ENCODE results near the gene PCED1B.
"Not testable (repeated sequence)": the region's sequence is repeated elsewhere in the genome, so short reads cannot be mapped to it uniquely, and the experiment has no call there.

PCED1B gene

DNA sequence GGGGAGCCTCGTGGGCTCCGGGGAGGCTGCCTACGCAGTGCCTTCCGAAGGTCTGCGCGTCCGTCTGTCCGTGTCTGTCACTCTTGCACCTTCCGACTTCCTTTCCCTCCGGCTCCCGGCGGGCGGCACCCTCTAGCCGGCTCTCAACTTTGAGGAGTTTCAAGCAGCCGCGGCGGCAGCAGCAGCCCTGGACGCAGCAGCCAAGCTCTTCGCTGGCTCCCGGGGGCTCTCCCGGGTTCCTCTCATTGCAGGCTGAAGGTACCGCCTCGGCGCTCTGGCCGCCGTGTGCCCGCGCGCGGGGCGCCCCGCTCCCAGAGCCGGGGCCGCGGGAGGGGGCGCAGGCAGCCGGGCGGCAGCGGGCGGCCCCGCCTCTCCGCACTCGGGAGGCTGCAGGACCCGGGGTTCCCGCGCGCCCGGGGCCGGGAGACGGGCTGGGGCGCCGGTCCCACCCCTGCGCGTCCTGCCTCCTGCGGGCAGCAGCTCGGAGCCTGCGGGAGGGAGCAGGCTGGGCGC is at the start of gene PCED1B, which contains the start of gene AMIGO2:
TSS of gene PCED1B (plus strand) at position 154 of the 513 bp plus-strand sequence. CDS start 155,443 bp downstream, outside the sequence.
TSS of gene AMIGO2 (minus strand) at position 492 of the 513 bp plus-strand sequence. CDS start 957 bp downstream, outside the sequence.
- no peak for DNase-seq (ENCODE audit: low read depth)

DNA sequence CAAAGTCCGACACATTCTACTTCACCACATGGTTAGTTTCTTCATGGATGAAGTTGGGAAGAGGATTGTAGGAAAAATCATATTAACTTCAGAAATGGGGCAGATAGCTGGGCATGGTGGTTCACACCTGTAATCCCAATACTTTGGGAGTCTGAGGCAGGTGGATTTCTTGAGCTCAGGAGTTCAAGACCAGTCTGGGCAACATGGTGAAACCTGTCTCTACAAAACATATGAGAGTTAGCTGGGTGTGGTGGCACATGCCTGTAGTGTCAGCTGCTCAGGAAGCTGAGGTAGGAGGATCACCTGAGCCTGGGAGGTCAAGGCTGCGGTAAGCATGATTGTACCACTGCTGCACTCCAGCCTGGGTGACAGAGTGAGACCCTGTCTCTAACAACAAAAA is 49.5 kb upstream of the PCED1B start:
- DNase-seq (ENCODE audit: low read depth): no peak

DNA sequence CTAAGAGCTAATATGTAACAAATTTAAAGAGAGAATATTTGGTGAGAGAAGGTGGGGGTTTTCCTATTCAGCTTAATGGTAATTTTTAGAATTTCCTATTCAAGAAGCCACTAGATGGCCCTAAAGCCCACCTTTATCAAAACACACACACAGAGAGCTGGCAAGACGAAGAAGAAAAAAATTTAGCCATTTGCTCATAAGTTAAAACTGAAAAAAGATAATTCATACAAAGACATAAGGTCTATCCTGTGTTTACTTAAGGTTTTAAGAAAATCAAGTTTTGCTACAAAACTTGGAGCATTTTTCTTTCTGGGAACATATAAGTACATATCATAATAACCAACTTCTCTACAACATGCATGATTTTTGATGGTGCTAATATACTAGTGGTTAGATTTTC is 46.8 kb upstream of the PCED1B start:
- no peak for DNase-seq (ENCODE audit: low read depth)

DNA sequence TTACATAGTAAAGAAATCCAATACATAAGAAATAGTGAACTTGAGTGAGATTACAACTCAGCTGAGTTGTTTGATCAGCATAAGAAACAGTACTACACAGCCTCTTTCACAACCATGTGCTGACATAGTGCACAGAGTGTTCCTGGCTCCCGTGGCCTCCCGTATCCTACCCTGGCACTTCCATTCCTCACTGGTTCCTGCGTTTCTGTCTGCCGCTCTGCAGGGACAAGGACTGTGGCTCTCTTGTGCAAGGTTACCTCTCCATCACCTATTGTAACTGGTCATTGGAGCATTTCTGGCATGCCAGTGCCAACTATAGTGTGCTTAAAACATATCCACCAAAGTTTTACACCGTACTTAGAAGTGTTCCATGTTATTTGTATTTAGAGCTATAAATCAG is 46.3 kb upstream of the PCED1B start:
- no peak for DNase-seq (ENCODE audit: low read depth)

DNA sequence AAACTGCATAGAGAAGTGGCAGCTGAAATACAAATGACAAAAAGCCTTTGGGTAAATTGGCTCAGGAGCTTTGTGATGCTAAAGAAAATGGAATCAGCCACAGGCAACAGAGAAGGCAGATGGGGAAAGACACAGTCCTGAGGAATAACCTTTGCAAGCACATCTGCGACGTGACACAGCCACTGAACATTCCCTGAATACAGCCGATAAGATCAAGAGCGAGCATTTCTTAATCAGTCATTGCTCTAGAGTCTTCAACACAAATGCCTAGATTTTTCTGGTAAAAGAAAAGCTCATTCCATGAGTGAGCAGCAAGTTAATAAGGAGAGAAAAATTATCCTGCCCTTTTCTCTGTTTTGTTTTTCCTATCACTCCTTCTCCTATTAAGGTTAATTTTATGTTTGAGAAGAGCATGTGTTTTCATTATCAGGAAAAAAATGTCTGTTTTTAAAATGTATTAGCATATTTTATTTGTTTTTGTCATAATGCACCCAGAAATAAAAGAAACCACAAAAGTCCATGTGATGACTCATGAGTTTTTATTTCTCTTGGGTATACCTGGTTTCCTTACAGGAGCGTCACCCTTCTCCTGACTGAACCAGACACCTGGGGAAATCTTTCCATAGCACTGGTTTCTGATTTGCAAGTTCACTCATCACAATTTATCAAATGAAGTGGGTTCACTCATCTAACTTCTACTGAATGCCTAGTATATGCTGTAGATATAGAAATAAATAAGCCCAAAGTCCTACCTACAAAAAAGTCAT is 45.4 kb upstream of the PCED1B start:
- no peak for DNase-seq (ENCODE audit: low read depth)

- no peak for DNase-seq (ENCODE audit: low read depth)
Observed at GRCh38 chr12:47034661-47035060, 44.8 kb upstream of the PCED1B start.

DNA sequence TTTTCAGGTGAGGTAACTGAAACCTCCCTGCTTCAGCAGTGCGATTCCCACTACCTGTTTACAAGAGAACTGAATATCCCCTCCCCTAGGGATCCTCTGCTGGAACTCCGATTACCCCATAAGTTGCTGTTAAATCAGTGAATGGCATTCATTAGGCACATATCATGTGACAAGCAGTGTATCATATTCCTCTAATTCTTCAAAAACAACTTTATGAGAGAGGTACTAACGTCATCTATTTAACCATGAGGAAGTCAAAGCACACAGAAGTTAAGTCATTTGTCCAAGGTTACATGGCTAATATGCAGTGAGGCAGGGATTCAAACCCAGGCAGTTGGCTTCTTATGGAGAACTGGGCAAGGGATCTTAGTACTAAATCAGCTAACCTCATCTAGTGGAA is 43.9 kb upstream of the PCED1B start:
- no peak for DNase-seq (ENCODE audit: low read depth)

DNA sequence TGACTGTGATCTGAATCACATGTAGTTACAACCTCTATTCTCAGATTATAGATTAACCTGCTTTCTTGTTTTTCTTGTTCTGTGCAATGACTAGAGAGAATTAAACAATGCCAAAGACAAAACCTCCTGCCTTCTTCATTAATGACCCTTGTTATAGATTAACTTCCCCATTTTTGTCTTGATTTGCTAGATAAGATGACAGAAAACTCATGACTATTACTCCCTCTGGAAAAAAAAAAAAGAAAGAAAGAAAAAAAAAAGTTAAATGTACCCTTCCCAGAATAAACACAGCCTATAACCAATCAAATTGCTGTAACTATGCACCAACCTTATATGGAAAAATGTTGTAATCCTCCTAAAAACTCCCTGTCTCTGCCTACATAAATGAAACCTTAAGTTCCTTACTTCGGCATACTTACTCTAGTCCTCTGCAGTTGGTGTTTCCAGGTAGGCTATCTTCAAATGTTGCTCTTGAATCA is 41.1 kb upstream of the PCED1B start:
- DNase-seq (ENCODE audit: low read depth): no peak

GRCh38 chr12:47039079-47039478 is 40.3 kb upstream of the PCED1B start:
- DNase-seq (ENCODE audit: low read depth): no peak

DNA sequence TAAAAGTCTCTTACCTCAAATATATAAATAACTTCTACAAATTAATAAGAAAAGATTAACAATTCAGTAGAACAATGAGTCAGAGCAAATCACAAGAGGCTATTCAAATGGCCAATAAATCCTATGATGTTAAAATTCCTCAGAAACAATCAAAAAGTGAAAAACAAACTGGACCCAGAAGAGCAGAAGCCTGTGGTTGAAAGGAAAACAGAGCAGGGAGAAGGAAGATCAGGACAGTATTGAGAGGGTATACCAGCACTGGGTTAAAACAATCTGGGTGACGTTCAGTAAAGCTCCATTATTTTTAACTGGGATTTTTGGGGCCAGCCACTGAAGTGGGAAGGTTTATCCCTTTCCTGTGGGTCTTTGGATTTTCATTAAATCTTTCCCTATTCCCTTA is 39.7 kb upstream of the PCED1B start:
- no peak for DNase-seq (ENCODE audit: low read depth)

DNA sequence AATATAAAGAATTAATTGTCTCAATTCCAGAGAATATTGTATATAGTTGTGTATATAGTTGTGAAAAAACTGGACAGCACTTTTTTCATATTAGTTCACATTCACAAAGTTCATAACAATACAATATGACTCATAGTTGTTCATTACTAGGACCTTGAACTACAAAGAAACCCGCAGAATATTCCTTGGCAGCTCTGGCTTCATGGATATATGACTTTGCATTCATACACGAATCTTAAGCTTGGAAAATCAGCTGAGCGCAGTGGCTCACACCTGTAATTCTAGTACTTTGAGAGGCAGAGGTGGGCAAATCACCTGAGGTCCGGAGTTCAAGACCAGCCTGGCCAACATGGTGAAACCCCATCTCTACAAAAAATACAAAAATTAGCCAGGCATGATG is 38.1 kb upstream of the PCED1B start:
- DNase-seq (ENCODE audit: low read depth): no peak

GRCh38 chr12:47048541-47048940 is 30.9 kb upstream of the PCED1B start:
- no peak for DNase-seq (ENCODE audit: low read depth)

- DNase-seq (ENCODE audit: low read depth): not testable (repeated sequence)
Observed at GRCh38 chr12:47051291-47051690, 28.1 kb upstream of the PCED1B start.

DNA sequence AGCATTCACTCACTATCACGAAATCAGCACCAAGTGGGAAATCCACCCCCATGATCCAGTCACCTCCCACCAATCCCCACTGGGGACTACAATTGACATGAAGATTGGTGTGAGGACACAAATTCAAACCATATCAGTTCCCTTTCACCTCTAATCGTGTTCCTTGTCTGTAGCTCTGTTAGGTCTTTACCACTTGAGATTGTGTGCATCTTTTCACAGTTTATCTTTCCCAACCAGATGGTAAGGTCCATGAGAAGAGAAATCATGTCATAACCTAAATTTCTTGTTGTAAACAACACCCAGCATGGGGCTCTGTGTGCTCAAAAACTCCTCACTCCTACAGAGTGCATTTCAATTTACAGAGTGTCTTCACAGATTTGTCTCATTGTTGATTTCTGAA is 27.1 kb upstream of the PCED1B start:
- DNase-seq (ENCODE audit: low read depth): no peak

DNA sequence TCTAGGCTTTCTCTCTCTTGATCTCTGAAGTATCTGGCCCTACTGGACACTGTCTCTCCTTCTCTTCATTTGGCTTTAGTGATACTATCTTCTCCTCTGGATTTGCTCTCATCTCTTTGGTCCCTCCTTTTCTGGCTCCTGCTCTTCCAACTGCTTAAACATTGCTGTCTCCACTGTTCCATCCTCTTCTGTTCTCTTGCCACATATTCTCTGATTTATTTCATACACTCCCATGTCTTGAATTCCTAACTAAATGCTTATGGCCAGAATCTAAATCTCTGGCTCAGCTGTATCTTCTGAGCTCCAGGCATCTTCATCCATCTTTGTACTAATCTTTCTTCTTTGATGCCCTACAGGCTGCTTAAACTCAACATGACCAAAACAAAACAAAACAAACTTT is 25.5 kb upstream of the PCED1B start:
- DNase-seq (ENCODE audit: low read depth): no peak

GRCh38 chr12:47054659-47055058 is 24.8 kb upstream of the PCED1B start:
- DNase-seq (ENCODE audit: low read depth): no peak

GRCh38 chr12:47055856-47056255 is 23.6 kb upstream of the PCED1B start:
- not testable (repeated sequence) for DNase-seq (ENCODE audit: low read depth)

GRCh38 chr12:47056944-47057343 is 22.5 kb upstream of the PCED1B start:
- DNase-seq (ENCODE audit: low read depth): not testable (repeated sequence)

DNA sequence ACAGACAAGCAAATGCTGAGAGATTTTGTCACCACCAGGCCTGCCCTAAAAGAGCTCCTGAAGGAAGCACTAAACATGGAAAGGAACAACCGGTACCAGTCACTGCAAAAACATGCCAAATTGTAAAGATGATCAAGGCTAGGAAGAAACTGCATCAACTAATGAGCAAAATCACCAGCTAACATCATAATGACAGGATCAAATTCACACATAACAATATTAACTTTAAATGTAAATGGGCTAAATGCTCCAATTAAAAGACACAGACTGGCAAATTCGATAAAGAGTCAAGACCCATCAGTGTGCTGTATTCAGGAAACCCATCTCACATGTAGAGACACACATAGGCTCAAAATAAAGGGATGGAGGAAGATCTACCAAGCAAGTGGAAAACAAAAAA is 20.8 kb upstream of the PCED1B start:
- DNase-seq (ENCODE audit: low read depth): not testable (repeated sequence)

- DNase-seq (ENCODE audit: low read depth): no peak
Observed at GRCh38 chr12:47065546-47065945, 13.9 kb upstream of the PCED1B start.

DNA sequence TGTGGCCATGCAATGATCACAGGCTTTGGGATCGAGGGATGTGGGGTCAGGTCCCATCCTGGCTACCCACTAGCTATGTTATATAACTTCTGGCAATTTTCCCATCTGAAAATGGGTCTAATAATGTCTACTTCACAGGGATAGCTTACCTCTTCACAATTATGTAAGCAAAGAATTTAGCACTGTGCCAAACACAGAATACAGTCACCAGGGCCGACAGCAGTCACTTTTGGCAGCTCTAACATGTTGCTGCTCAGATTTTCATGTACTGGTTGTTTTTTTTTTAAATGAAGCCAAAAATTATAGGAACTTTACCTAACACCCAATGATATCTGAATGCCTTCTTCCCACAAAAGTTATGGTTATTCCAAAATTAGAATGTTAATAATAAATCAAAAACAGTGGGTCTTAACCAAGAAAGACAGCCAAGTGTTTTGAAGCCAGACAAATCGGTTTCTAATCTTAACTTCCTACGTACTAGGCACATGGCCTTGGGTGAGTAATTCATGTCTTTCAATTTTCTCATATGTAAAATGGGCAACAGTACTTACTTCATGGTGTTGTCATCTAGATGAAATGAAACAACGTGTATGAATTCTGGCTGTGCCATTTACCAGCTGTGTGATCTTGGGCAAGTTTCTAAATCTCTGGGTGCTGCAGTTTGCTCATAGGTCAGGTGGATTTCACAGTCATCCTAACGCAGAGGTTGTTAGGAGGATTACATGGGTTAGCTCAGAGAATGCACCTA is 13.0 kb upstream of the PCED1B start:
- DNase-seq (ENCODE audit: low read depth): no peak

DNA sequence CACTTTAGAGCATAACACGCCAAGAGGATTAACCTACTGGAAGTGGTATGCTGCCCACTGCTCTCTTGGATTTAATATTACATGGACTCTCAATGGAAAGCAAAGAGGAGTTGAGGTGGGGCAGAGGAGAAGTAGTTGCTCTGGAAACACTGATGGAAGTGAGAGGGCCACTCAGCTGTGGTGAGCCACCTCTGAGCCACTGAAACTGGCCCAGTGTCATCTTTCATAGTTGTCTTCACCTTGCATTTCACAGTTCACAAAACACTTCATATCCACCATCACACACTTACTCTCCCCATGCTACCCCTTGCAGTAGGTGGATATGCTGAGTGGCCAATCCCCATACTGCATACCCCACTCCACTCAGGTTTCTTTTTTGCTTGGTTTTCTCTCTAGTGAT is 12.2 kb upstream of the PCED1B start:
- no peak for DNase-seq (ENCODE audit: low read depth)

Measured in GM04503 (cell line).